Activated B cell treated with CpG ODN at 0.5 μM for 24 hours (primary cell): ENCODE measurements around the gene ALG9. TPM values are rescaled to one million over a fixed set of nuclear protein-coding genes. Genes with fewer than 3 reads are reported as not detected.

Source experiments
- ATAC-seq: fragments of 200-7000 bp; cut with Tn5 transposase; one replicate; pipeline ENCODE4 v1.10.0; 2021; ENCODE audit warnings: low read depth, mild to moderate bottlenecking, moderate library complexity
- CTCF ChIA-PET: fragments of 350-600 bp; sonication (Branson Sonifier 250); formaldehyde crosslinking; loops from one replicate; lab custom pipeline; 2021; ENCODE audit warnings: antibody characterized with exemption; lab: Charles Lee
- POLR2A ChIA-PET: fragments of 350-600 bp; sonication (Branson Sonifier 250); formaldehyde crosslinking; loops from one replicate; lab custom pipeline; 2021; ENCODE audit warnings: antibody characterized with exemption; lab: Charles Lee
- DNase-seq: peaks from one replicate; pipeline ENCODE4 v3.0.0; 2022
- H3K27ac Mint-ChIP-seq: one replicate; pipeline ENCODE4 v1.8.0; 2020; ENCODE audit warnings: mixed read lengths
- H3K27me3 Mint-ChIP-seq: one replicate; pipeline ENCODE4 v1.8.0; 2021; ENCODE audit warnings: mixed read lengths
- H3K36me3 Mint-ChIP-seq: one replicate; pipeline ENCODE4 v1.8.0; 2021; ENCODE audit warnings: low read depth, mixed read lengths
- H3K4me1 Mint-ChIP-seq: one replicate; pipeline ENCODE4 v1.8.0; 2021; ENCODE audit warnings: mixed read lengths
- H3K4me3 Mint-ChIP-seq: one replicate; pipeline ENCODE4 v1.8.0; 2020; ENCODE audit warnings: mild to moderate bottlenecking, mixed read lengths
- H3K9me3 Mint-ChIP-seq: one replicate; pipeline ENCODE4 v1.8.0; 2020; ENCODE audit warnings: mixed read lengths
- CTCF ChIP-seq: fragments of 200-600 bp; IDR thresholded peaks from one replicate; pipeline ENCODE4 v1.8.0; 2022; ENCODE audit warnings: antibody characterized with exemption, mild to moderate bottlenecking
- intact Hi-C: fragments of 100-400 bp; cut with micrococcal nuclease; formaldehyde crosslinking; loops from one replicate; pipeline ENCODE4 v1.15.1; 2024
- total RNA-seq: library from RNA; stranded (reverse); gene quantifications from 2 replicates; pipeline ENCODE4 v1.2.3, GENCODE V29; 2022

ALG9 gene
- total RNA-seq, 1 donor from 2014 or later = 20.1 TPM

GRCh38 chr11:111911563-111912401 is 40.4 kb upstream of the ALG9 start, which contains the start of gene CRYAB:
Gene CRYAB (minus strand): TSS chr11:111911770. CDS start chr11:111911724, 46 bp downstream.
- intact Hi-C loops = no loop called here
- ATAC-seq (no peak), DNase-seq (no peak)
- TF ChIP-seq CTCF = no peak
- CTCF ChIA-PET = no interaction called here
- Mint-ChIP-seq H3K36me3 (no peaks in the 10 kb centered on the region), H3K4me1 (no peaks in the 10 kb centered on the region), H3K27ac (no peak within 1 kb of the TSS), H3K4me3 (no peak within 1 kb of the TSS), H3K9me3 (no peaks in the 10 kb centered on the region), H3K27me3 (peaks cover 53% of the 10 kb centered on the region)
- POLR2A ChIA-PET = no interaction called here

DNA sequence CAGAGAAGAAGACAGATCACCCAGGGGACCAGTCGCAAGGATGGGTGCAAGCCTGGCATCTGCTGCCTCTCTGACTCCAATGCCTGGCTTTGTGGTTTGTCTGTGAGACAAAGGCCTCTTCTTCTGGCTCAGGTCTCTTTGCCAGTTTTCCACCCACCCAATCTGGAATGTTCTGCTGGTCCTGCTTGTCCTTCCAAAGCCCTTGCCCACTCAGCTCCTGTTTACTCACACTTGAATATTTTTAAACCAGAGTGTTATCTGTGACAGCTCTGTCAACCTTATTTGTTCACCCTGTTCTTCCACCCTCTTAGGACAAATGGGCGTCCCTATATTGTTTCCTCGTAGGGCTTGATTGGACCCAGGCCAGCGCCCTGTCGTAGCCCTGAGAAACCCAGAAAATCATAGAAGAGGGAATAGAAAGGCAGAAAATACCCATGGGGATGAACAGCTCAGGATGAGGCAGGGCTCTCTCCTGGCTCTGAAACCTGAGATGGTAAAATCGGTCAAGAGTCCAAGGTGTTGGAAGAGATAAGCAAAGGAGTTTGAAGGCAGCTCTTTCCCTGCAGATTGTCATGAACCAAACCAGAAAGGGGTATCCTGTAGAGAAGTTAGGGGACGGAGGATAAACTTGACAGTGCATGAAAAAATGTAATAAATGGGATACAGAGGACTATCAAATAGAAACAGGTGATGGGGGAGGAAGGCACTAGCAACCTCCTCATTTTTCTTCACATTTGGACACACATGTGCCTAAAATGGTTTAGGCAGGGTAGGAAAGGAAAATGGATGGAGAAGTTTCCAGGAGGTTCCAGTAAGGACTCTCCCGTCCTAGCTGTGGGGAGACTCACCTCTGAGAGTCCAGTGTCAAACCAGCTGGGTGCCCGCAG is 39.5 kb upstream of the ALG9 start:
- POLR2A ChIA-PET = no interaction called here
- ATAC-seq (no peak), DNase-seq (no peak)
- no peak for TF ChIP-seq CTCF
- no peaks in the 10 kb centered on the region for H3K9me3 Mint-ChIP-seq
- H3K4me3 Mint-ChIP-seq = no peak overlapping the region
- H3K4me1 Mint-ChIP-seq = no peaks in the 10 kb centered on the region
- CTCF ChIA-PET = no interaction called here
- no peak overlapping the region for H3K27ac Mint-ChIP-seq
- peaks cover 45% of the 10 kb centered on the region for H3K27me3 Mint-ChIP-seq
- no peaks in the 10 kb centered on the region for H3K36me3 Mint-ChIP-seq
- intact Hi-C loops = no loop called here

GRCh38 chr11:111909378-111909777 is 38.0 kb upstream of the ALG9 start:
- Mint-ChIP-seq H3K27me3 (peaks cover 41% of the 10 kb centered on the region), H3K27ac (no peak overlapping the region), H3K9me3 (peaks cover 2% of the 10 kb centered on the region), H3K36me3 (no peaks in the 10 kb centered on the region), H3K4me1 (no peaks in the 10 kb centered on the region), H3K4me3 (no peak overlapping the region)
- POLR2A ChIA-PET = no interaction called here
- CTCF ChIA-PET = no interaction called here
- TF ChIP-seq CTCF = no peak
- DNase-seq = no peak
- ATAC-seq = no peak
- intact Hi-C loops = no loop called here

- H3K27ac Mint-ChIP-seq = no peak overlapping the region
- CTCF ChIA-PET = interaction anchor here (0.6 kb wide), 1 partner anchor 205 kb away, joined by 4 read pairs; no protein-coding TSS in a partner anchor
- no peak for DNase-seq
- no peaks in the 10 kb centered on the region for H3K36me3 Mint-ChIP-seq
- ATAC-seq = no peak
- no peaks in the 10 kb centered on the region for H3K4me1 Mint-ChIP-seq
- H3K27me3 Mint-ChIP-seq = peaks cover 36% of the 10 kb centered on the region
- no peak overlapping the region for H3K4me3 Mint-ChIP-seq
- peaks cover 2% of the 10 kb centered on the region for H3K9me3 Mint-ChIP-seq
- POLR2A ChIA-PET = no interaction called here
- intact Hi-C loops = no loop called here
- no peak for TF ChIP-seq CTCF
Observed at GRCh38 chr11:111908639-111909305, 37.4 kb upstream of the ALG9 start.
